ENCODE measurements around the gene GTPBP2. TPM values are rescaled to one million over a fixed set of nuclear protein-coding genes. Genes with fewer than 3 reads are reported as not detected.
A peak's percentile ranks its signal among the peaks of the same experiment; 100 is the strongest.

The GTPBP2 gene
- total and polyA plus RNA-seq, 2 of the 13 experiments (the other 11 are each of a cell fraction or from before 2014, with no cell fraction given) = 26.9 to 88.2 TPM

DNA sequence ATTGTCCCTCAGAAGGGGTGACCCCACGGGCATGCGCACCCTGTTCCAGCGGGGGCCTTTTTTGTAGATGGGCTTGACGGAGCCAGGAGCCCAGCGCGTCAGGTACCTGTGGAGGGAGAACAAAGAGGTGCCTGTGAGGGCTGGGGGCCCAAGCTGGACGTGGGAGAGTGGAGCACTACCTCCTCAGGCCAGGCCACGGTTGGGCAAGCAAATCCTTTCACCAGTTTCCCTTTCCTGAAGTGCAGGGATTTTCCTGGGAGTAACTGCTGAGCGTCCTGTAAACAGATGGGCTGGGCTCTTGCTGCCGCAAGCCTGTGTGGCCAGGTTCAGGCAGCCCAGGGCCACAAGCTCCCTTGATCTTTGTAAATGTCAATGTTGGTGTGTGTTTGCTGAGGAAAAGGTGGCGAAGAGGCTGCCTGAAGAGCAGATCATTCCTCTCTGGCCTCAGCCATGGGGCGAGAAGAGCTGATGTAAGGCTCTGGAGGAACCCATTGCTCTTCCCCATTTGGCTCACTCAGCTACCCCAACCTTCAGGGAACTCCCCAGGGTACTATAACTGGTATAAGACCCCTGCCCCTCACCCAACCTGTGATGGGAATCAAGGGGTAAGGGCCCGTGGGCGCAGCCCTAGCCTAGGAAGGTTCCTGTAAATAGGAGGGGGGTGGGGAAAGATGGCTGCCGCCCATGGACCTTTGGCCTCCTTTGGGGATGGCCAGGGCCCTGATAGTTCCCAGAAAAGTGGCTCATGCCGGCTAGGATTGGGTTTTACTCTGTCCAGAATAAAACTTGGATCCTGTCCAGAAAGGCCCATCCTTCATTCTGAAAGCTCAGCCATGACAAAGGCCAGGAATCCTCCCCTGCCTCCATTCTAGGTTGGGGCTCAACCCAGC lies 43.0 kb upstream of the GTPBP2 start (continued):
- TF ChIP-seq RFX5 (IDR thresholded peaks at IDR 0.05; ENCODE audit: low read depth, low read length) (0 out of 2 replicates have a peak, but pooled peaks have one; percentile 10), ZNF670 (CRISPR knock-in tag; IDR thresholded peaks at IDR 0.05; ENCODE audit: borderline replicate concordance) (no peak), JDP2 (CRISPR knock-in tag; IDR thresholded peaks at IDR 0.05; ENCODE audit: borderline replicate concordance) (no peak), ZNF543 (CRISPR knock-in tag; IDR thresholded peaks at IDR 0.05) (no peak), ZNF629 (CRISPR knock-in tag; conservative IDR thresholded peaks at IDR 0.05) (peak; percentile 33; the same call in 1 of the 2 replicates), PHF5A (CRISPR knock-in tag; IDR thresholded peaks at IDR 0.05; ENCODE audit: low read depth, unreplicated experiment) (no peak), ZNF563 (CRISPR knock-in tag; IDR thresholded peaks at IDR 0.05) (no peak), ZNF451 (CRISPR knock-in tag; IDR thresholded peaks at IDR 0.05) (peak; percentile 78; the same call in 1 of the 2 replicates), ZFY (CRISPR knock-in tag; IDR thresholded peaks at IDR 0.05) (no peak), ZNF766 (CRISPR knock-in tag; IDR thresholded peaks at IDR 0.05; ENCODE audit: borderline replicate concordance) (no peak), NR2F2 (IDR thresholded peaks at IDR 0.05; ENCODE audit: borderline replicate concordance, low read depth) (0 out of 2 replicates have a peak, but pooled peaks have one; percentile 47), ZMAT3 (CRISPR knock-in tag; conservative IDR thresholded peaks at IDR 0.05) (no peak), ZNF136 (CRISPR knock-in tag; IDR thresholded peaks at IDR 0.05; ENCODE audit: low read depth) (peak; percentile 59; the same call in 1 of the 2 replicates), ZNF660 (CRISPR knock-in tag; IDR thresholded peaks at IDR 0.05; ENCODE audit: borderline replicate concordance, low read depth) (no peak), ARID2 (CRISPR knock-in tag; IDR thresholded peaks at IDR 0.05; ENCODE audit: borderline replicate concordance) (no peak)
- TF ChIP-seq, protein P1, sequence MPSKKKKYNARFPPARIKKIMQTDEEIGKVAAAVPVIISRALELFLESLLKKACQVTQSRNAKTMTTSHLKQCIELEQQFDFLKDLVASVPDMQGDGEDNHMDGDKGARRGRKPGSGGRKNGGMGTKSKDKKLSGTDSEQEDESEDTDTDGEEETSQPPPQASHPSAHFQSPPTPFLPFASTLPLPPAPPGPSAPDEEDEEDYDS (CRISPR knock-in tag; IDR thresholded peaks at IDR 0.05) = peak; percentile 47; the same call in 1 of the 2 replicates
- TF ChIP-seq, protein P2, sequence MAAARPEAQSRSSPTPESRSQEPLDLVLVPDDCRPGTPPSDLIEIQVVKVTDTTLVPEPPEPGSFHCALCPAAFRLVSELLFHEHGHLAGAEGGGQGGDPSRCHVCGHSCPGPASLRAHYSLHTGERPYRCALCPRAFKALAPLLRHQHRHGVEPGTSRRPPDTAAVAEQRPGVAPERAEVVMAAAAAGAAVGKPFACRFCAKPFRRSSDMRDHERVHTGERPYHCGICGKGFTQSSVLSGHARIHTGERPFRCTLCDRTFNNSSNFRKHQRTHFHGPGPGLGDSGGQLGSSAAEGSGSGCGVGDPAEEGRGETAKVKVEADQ (CRISPR knock-in tag; IDR thresholded peaks at IDR 0.05; ENCODE audit: borderline replicate concordance) = no peak
- TF ChIP-seq, protein P3, sequence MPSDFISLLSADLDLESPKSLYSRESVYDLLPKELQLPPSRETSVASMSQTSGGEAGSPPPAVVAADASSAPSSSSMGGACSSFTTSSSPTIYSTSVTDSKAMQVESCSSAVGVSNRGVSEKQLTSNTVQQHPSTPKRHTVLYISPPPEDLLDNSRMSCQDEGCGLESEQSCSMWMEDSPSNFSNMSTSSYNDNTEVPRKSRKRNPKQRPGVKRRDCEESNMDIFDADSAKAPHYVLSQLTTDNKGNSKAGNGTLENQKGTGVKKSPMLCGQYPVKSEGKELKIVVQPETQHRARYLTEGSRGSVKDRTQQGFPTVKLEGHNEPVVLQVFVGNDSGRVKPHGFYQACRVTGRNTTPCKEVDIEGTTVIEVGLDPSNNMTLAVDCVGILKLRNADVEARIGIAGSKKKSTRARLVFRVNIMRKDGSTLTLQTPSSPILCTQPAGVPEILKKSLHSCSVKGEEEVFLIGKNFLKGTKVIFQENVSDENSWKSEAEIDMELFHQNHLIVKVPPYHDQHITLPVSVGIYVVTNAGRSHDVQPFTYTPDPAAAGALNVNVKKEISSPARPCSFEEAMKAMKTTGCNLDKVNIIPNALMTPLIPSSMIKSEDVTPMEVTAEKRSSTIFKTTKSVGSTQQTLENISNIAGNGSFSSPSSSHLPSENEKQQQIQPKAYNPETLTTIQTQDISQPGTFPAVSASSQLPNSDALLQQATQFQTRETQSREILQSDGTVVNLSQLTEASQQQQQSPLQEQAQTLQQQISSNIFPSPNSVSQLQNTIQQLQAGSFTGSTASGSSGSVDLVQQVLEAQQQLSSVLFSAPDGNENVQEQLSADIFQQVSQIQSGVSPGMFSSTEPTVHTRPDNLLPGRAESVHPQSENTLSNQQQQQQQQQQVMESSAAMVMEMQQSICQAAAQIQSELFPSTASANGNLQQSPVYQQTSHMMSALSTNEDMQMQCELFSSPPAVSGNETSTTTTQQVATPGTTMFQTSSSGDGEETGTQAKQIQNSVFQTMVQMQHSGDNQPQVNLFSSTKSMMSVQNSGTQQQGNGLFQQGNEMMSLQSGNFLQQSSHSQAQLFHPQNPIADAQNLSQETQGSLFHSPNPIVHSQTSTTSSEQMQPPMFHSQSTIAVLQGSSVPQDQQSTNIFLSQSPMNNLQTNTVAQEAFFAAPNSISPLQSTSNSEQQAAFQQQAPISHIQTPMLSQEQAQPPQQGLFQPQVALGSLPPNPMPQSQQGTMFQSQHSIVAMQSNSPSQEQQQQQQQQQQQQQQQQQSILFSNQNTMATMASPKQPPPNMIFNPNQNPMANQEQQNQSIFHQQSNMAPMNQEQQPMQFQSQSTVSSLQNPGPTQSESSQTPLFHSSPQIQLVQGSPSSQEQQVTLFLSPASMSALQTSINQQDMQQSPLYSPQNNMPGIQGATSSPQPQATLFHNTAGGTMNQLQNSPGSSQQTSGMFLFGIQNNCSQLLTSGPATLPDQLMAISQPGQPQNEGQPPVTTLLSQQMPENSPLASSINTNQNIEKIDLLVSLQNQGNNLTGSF (CRISPR knock-in tag; IDR thresholded peaks at IDR 0.05) = peak; percentile 26; the same call in 1 of the 2 replicates
- TF ChIP-seq, protein P4, sequence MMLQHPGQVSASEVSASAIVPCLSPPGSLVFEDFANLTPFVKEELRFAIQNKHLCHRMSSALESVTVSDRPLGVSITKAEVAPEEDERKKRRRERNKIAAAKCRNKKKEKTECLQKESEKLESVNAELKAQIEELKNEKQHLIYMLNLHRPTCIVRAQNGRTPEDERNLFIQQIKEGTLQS (CRISPR knock-in tag; IDR thresholded peaks at IDR 0.05) = no peak; the same call in 1 of the 2 replicates
- TF ChIP-seq, protein P5, sequence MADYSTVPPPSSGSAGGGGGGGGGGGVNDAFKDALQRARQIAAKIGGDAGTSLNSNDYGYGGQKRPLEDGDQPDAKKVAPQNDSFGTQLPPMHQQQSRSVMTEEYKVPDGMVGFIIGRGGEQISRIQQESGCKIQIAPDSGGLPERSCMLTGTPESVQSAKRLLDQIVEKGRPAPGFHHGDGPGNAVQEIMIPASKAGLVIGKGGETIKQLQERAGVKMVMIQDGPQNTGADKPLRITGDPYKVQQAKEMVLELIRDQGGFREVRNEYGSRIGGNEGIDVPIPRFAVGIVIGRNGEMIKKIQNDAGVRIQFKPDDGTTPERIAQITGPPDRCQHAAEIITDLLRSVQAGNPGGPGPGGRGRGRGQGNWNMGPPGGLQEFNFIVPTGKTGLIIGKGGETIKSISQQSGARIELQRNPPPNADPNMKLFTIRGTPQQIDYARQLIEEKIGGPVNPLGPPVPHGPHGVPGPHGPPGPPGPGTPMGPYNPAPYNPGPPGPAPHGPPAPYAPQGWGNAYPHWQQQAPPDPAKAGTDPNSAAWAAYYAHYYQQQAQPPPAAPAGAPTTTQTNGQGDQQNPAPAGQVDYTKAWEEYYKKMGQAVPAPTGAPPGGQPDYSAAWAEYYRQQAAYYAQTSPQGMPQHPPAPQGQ (CRISPR knock-in tag; IDR thresholded peaks at IDR 0.05; ENCODE audit: borderline replicate concordance) = 0 out of 2 replicates have a peak, but pooled peaks have one; percentile 68
